HG03159 (cell line): Measurements from ENCODE around the gene RAB31.

ENCODE experiments used
- ATAC-seq: cut with Tn5 transposase; IDR thresholded peaks from one replicate; pipeline ENCODE4 v1.9.1; 2021; ENCODE audit warnings: mild to moderate bottlenecking, moderate library complexity; ENCODE audit not compliant: unreplicated experiment

The RAB31 gene

GRCh38 chr18:9787712-9788111 is 79.6 kb downstream of the RAB31 start:
- no peak for ATAC-seq

DNA sequence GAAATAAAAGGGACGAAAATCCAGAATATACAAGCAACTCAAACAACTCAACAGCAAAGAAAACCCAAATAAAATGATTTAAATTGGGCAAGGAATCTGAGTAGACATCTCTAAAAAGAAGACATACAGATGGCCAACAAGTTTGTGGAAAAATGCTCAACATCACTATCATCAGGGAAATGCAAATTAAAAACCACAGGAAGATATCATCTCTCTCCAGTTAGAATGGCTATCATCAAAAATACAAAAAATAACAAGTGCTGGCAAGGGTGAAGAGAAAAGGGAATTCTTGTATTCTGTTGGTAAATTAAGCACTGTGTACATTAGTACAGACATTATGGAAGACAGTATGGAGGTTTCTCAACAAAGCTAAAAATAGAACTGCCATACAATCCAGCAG is 80.0 kb downstream of the RAB31 start:
- ATAC-seq = no peak

GRCh38 chr18:9788860-9789259 is 80.8 kb downstream of the RAB31 start:
- ATAC-seq = no peak

DNA sequence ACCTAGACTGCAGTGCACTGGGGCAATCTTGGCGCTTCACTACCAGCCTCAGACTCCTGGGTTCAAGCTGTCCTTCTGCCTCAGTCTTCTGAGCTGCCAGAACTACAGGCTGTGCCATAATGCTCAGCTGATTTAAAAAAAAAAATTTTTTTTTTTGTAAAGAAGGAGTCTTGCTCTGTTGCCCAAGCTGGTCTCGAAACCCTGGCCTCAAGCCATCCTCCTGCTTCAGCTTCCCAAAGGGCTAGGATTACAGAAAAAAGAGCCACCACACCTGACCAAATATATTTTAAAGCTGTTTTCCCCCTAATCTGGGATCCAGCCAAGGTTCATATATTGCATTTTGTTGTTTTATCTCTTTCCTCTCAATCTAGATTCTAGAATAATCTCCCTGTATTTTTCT is 82.2 kb downstream of the RAB31 start:
- no peak for ATAC-seq

DNA sequence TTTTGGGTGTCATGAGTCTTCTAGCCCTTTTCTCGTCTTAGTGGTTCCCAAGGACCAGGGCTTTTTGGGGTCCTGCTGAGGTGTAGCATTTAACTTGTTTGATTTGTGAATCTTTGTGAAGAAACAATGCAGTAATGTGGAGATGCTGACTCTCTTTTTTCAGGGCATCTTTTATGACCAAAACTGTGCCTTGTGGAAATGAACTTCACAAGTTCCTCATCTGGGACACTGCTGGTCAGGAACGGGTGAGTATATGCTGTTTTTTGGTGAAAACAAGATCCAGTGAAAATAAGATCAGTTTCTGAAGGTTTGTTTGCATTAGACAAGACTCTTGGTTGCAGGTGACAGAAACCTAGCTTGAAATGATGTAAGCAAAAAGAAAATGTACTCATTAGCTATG is 83.9 kb downstream of the RAB31 start:
- ATAC-seq = no peak

DNA sequence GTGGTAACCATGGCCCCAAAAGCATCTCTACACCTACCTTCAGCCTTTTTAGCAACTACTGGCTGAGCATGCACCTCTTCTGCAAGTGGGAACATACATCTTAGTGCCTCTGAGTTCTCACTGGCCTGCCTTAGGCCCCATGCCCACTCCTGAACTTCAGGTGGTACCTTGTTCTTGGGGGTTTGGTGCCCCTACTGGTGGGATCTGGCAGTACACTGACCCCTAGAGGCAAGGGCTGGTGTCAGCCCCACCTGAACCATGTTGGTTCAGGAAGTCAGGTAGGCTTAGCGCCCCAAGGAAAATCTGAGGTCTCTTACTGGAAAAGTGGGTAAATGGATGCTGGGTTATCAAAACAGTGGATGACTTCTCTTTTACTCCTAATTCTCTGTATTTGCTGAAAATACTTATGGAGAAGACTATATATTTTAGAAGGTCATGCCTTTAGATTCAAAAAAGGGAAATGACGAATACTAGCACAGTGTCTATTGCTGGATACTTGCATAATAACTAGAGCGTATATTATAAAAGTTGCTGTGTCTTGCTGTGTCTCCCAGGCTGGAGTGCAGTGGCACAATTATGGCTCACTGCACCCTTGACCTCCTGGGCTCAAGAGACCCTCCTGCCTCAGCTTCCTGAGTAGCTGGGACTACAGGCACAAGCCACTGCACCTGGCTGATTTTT is 84.6 kb downstream of the RAB31 start:
- no peak for ATAC-seq

GRCh38 chr18:9796011-9796410 is 87.9 kb downstream of the RAB31 start:
- no peak for ATAC-seq

DNA sequence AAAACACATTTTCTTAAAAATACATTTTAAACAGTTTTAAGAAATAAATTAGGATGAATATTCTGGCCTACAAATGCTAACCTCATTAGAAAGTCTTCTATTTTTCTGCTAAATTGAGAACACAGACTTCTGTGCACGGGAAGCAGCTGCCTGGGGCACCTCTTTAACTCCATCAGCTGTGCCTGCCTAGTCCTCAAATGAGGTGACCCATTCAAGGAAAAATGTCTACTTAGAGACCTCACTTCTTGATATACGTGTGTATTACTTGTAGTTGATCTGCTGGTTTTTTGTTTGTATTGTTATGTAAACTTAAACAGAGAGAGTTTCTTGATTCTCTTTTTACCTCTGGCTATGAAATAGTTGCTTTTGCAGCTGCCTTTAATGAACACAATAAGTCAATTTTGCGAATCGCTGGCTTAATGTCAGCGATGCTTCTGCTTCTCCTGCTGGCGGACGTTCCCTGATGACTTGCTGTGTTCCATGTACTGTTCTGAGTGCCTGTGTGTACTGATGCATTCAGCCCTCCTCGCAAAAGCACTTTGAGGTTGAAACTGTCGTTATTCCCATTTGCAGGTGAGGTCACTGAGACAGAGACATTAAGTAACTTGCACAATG is 88.9 kb downstream of the RAB31 start:
- ATAC-seq = no peak

DNA sequence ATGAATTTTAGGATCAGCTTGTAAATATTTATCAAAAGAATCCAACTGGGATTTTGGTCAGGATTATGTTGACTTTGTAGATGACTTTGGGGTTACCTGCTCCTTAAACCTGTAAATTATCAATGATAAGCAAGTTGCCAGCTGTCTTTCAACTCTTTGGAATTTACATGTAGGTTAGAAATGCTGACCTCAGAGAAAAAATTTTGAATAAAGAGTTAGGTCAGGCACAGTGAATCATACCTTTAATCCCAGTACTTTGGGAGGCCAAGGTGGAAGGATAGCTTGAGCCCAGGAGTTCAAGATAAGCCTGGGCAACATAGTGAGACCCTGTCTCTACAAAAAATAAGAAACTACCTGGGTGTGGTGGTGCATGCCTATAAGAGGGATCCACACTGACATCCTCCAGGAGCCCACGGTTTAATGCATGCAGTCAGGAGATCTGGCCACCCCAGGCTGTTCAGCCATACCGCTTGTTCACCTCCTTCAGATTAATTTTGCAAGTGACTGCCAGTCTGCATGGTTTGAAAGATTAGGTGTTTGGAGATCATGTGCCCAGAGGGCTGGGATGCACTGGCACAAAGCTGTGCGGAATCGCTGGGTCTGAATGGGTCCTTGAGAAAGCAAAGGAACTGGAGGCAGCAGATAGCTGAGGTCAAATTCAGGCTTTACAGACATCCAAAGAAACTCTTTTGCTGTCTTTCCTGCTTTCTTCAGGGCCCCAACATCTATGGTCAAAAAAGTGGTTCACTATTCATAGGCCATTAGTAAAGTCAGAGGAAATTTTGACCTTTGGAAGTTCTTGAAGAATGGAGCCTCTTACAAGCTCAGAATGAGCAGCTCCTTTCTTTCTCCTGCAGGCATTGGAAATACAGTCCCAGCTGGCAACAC is 94.3 kb downstream of the RAB31 start:
- no peak for ATAC-seq

DNA sequence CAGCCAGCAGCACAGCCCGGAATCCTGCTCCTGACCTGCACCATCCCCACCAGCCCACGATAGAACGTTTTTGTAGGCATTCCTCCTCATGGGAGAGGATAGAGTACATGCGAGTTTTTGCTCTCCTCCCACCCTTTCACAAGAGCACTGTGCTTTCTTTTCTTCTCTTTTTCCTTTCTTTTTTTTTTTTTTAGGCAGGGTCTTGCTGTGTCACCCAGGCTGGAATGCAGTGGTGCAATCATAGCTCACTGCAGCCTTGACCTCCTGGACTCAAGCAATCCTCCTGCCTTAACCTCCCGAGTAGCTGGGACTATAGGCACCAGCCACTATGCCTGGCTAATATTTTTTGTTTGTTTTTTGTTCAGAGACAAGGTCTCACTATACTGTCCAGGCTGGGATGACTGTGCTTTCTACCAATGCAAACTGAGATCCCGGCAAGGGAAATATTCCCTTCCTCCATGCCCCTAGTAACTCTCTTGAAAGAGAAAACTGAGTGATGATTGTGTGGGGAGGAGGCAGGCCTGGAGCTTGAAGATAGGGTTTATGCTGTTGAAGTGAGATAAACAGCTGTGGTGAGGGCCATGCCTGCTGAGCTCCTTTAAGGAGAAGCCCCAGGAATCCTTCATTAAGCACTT is 95.1 kb downstream of the RAB31 start:
- no peak for ATAC-seq

DNA sequence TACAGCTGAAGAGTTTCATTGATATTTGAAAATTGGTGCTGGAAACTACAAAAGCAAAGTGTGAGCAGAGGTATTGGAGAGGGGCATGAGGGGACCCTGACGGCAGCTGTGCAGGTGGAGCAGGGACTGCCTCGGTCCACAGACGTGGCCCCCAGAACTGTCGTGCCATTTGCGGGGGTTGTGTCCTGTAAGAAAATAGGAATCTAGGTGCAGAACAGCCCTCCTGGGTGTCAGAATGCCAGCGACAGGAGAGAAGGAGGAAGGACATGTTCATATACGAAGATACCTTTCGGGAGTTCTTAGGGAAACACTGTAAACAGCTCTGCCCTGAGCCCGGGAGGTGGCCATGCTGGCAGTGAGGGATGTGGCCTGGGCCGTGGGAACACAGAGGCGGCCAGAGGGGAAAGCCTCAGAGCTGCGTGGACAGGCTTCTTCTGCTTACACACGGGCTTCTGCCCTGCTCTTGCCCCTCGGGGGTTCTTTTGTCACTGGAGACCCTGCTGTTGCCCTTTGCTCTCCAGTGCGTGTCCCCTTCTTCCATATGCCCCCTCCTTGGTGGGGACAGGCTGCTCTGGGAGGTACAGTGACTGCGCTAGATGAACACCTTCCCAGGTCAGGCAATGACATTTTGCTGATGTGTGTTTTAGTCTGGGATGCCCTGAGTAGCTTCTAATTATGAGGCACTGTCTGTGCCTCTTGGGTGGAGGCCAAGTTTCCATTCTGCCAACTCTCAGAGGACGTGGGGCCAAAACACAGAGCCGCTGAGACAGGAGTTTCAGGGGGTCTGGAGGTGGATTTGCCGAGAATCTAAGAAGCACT is 95.8 kb downstream of the RAB31 start:
- no peak for ATAC-seq

DNA sequence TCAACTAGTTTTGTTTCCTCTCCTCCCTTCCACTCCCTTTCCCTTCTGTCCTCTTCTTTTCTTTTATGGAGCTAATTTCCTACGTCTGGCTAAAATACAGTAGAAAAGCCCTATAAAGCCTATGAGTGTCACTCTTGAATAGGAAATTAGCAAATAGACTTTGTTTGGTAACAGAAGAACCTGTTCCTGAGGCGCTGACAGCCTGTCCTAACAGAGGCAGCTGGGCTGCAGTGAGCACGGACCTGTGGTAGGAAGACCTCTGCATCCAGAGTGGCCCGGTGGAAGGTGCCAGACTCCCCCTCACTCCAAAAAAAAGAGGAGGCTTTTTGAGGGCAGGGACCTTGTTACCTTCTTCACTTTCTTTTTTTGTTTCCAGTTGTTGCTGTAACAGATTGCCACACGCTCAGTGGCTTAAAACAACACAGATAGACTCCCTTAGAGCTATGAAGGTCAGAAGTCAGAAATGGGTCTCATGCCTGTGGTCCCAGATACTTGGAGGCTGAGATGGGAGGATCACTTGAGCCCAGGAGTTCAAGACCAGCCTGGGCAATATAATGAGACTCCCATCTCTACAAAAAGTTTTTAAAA is 96.5 kb downstream of the RAB31 start:
- ATAC-seq = no peak

GRCh38 chr18:9806905-9807304 is 98.8 kb downstream of the RAB31 start:
- no peak for ATAC-seq

DNA sequence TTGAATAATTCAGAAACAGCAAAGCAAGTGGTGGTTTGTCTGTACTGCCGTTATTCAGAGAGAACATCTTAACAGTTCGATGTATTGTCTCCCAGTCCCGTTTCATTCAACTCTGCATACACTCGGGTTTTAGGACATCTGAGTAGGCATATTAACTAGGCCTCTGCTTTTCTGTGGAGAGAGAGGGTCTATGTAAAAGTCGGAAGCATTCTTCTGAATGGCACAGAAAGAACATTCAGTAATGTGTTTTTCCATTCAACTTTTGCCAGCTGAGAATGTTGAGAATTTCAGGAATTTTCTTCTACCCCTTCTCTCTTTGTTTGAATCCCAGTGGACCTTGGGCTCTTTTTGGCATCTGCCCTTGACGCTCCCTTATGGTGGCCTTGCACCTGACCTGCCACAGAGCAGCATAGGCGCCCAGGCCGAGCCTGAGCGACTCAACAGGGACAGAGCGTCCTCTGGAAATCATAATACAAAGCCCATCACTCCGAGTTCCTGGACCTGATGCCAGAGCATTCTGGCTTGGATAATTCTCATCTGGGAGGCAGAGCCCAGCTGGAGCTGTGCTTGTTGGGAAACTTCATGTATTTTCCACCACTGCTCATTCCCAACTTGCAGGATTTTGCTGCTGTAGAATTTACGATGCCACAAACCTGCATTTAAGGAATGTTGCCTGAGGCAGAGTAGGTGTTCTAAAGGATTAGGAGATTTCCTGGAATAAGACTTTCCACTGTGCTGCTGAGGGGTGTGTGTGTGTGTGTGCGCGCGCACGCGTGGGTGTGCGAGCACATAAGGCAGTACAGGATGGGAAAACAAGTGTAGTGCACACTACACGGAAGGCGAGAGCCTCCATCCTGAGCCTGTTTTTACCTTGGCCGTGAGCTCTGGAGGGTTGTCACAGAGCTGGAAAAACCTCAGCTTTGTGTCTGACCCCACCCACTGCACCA is 100.5 kb downstream of the RAB31 start:
- ATAC-seq = no peak

DNA sequence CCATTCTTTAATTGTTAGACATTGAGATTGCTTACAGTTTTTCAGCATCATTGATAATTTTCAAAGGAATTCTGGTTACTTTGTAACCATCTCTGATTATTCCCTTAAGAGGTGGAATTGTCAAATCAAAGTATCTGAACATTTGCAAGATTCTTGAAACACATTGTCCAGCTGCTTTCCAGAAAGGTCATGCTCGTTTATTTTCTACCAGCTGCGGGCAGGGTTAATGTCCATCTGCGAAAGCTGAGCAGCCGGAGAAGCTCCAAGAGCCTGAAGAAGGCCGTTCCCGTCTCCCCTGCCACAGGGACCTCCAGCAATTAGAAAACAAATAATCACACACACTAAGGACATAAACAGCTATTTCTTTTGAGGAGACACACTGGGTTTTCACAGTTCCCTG is 101.6 kb downstream of the RAB31 start:
- no peak for ATAC-seq

DNA sequence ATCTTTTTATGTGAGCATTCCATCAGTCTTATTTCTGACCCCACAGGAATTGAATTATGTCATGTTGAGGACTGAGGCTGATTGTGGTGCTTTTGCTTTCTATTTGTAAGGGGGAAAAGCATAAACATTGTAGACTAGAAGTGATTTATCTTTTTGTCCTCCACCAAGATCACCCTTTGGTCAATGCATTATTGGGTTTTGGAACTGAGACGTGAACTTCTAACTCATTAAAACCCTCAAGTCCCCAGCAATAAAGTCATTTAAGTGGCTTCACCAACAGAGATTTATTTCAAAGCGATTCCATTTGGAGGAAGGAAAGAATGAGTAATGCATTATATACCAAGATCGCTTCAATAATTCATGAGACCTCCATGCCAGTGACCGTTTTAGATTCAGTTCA is 102.2 kb downstream of the RAB31 start:
- no peak for ATAC-seq

GRCh38 chr18:9810994-9811705 is 103.0 kb downstream of the RAB31 start:
- no peak for ATAC-seq

GRCh38 chr18:9811978-9812377 is 103.9 kb downstream of the RAB31 start:
- no peak for ATAC-seq

DNA sequence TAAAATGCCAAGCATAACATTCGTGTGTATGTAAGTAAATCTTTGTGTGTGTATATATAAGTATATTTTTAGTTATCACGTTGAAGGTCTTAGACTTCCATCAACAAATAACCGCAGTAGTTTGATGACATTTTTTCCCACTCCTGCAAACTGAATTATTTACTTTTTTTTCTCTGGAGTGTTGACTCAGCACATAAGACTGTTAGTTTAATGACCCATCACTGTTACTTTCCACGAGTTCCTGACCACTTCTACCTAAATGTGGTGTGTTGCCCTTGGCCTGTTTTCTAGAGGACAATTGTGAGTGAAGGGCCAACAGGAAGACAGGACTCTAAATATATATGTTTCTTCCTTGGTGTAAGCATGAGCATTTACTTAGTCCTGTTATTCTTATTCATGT is 106.3 kb downstream of the RAB31 start:
- no peak for ATAC-seq
